Transverse colon (tissue), 3 donors: Measurements from ENCODE around the gene HDAC9.

ENCODE experiments used
- EP300 ChIP-seq: sonication (generic); formaldehyde crosslinking; IDR thresholded peaks from one replicate; pipeline ENCODE4 v1.6.1; 2017; ENCODE audit warnings: antibody characterized with exemption, low read depth
- POLR2A ChIP-seq: fragments of 450-650 bp; IDR thresholded peaks from one replicate; pipeline ENCODE4 v1.6.1; 2016; ENCODE audit warnings: antibody characterized with exemption, mild to moderate bottlenecking, moderate library complexity
- TF ChIP-seq, protein P1 (sequence below), 5 experiments: fragments of 200-600 bp in 3 of 5; fragments of 450-650 bp in 2 of 5; sonication (generic) in 3 of 5; IDR thresholded peaks; 1 replicate in 2 of 5; 2 replicates in 3 of 5; pipeline ENCODE4 v1.5.1; 2016 to 2017; ENCODE audit warnings: antibody characterized with exemption in 5 of 5, inconsistent platforms in 3 of 5, mild to moderate bottlenecking in 2 of 5, moderate library complexity in 1 of 5

DNA sequence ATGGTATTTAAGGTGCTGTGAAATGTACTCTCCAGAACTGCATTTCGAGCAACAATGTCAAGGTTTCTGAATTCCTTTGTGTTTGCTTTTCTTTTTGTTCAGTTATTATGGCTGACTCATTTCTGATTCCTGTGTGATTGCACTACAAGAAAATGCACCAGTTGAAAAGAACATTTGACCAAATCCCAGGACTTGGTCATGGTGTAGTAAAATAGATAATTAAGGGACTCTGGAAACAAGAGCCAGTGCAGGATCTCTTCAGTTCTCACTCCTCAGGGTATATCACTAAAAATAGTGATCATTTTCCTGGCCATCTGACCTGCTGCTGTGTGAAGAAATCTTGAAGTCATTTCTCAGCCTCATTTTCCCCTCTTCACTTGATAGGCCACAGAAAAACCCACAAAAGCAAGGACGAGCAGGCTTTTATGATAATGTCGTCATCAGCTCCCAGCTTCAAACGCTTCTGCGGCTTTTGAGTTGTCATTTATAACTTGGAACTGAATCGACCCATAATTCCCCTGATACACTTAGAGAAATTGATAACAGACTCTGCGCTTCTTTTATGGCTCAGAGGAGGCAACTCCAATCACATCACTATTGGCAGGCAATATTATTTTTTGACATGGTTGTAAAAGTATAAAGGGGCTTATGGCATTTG is 274.7 kb downstream of the HDAC9 start:
- TF ChIP-seq, protein P1, sequence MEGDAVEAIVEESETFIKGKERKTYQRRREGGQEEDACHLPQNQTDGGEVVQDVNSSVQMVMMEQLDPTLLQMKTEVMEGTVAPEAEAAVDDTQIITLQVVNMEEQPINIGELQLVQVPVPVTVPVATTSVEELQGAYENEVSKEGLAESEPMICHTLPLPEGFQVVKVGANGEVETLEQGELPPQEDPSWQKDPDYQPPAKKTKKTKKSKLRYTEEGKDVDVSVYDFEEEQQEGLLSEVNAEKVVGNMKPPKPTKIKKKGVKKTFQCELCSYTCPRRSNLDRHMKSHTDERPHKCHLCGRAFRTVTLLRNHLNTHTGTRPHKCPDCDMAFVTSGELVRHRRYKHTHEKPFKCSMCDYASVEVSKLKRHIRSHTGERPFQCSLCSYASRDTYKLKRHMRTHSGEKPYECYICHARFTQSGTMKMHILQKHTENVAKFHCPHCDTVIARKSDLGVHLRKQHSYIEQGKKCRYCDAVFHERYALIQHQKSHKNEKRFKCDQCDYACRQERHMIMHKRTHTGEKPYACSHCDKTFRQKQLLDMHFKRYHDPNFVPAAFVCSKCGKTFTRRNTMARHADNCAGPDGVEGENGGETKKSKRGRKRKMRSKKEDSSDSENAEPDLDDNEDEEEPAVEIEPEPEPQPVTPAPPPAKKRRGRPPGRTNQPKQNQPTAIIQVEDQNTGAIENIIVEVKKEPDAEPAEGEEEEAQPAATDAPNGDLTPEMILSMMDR (IDR thresholded peaks at IDR 0.05), result no peak
- TF ChIP-seq POLR2A, result no peak
- TF ChIP-seq EP300, result no peak
